Testis (tissue), 3 donors: ENCODE data around the gene SLC39A6. TPM values are rescaled to one million over a fixed set of nuclear protein-coding genes. Genes with fewer than 3 reads are reported as not detected.

Source experiments
- DNase-seq: peaks from one replicate; pipeline ENCODE4 v3.0.0-alpha.2; 2019
- H3K27ac ChIP-seq, 2 donors: fragments of 200-600 bp; sonication (generic); one replicate each; pipeline ENCODE4 v1.5.1; 2019
- H3K27me3 ChIP-seq: fragments of 200-600 bp; sonication (generic); one replicate; pipeline ENCODE4 v1.5.1; 2019
- H3K36me3 ChIP-seq: fragments of 200-600 bp; sonication (generic); one replicate; pipeline ENCODE4 v1.5.1; 2017; ENCODE audit warnings: low read depth; ENCODE audit errors: missing control alignments
- H3K4me1 ChIP-seq: fragments of 200-600 bp; sonication (generic); one replicate; pipeline ENCODE4 v1.5.1; 2019
- H3K4me3 ChIP-seq, 2 donors: fragments of 200-600 bp; sonication (generic); one replicate each; pipeline ENCODE4 v1.5.1; 2017 to 2019
- H3K9me3 ChIP-seq: fragments of 200-600 bp; sonication (generic); one replicate; pipeline ENCODE4 v1.5.1; 2017
- CTCF ChIP-seq, 3 experiments: fragments of 450-650 bp in 2 of 3; fragments of 200-600 bp in 1 of 3; sonication (generic) in 1 of 3; IDR thresholded peaks; one replicate each; pipeline ENCODE4 v1.5.1; 2016 to 2019; ENCODE audit warnings: antibody characterized with exemption in 3 of 3, mild to moderate bottlenecking in 2 of 3, moderate library complexity in 1 of 3
- POLR2A ChIP-seq: fragments of 450-650 bp; IDR thresholded peaks from one replicate; pipeline ENCODE4 v1.6.1; 2017; ENCODE audit warnings: antibody characterized with exemption, mild to moderate bottlenecking, moderate library complexity
- WGBS, 2 donors: methylation state at CpG; one replicate each; pipeline ENCODE4 v1.1.5; 2018; 5-methylcytosine and 5-hydroxymethylcytosine counted together
- intact Hi-C: fragments of 100-400 bp; cut with DNase I; formaldehyde crosslinking; loops from one replicate; pipeline ENCODE4 v1.15.1; 2023; ENCODE audit warnings: low total_unique reads
- polyA plus RNA-seq: library from polyadenylated mRNA; stranded (reverse); fragments of 350-450 nt; fragmentation: Illumina TruSeq; extraction: RNeasy Lipid Tissue Mini Kit (QIAGEN cat#74804); gene quantifications from one replicate; pipeline ENCODE4 v1.2.3, GENCODE V29; 2014; ENCODE audit warnings: low read depth, low replicate concordance; ENCODE audit not compliant: insufficient read depth
- total RNA-seq, 2 donors: library from RNA; depleted of rRNA; stranded (reverse); fragments of >200 nt; gene quantifications; one replicate each; pipeline ENCODE4 v1.2.3, GENCODE V29; 2016

The SLC39A6 gene
- total and polyA plus RNA-seq, 3 donors from 2014 or later, result 38.1 to 53.8 (median 51.4) TPM

DNA sequence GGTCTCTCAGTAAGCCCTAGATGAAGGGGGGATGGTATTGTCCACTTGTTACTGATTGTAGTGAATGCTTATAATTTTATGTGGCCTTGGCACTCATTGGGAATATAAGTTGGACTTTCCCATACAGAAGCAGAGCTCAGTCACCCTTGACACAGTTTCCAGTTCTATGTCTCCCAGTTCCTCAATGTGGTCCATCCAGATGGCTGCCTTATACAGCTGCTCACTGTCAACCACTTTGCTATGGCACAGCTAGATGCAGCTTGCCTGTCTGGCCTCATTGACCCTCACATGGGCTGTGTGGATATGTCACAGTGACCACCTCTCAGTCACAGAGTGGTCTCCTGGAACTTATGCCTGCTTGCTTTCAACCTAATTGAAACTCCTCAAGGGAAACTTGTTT lies 21.7 kb downstream of the SLC39A6 start:
- Histone ChIP-seq H3K27me3 (no peaks in the 10 kb centered on the region), H3K36me3 (no peaks in the 10 kb centered on the region), H3K4me3 (no peak overlapping the region), H3K9me3 (no peaks in the 10 kb centered on the region), H3K27ac (no peak overlapping the region), H3K4me1 (no peaks in the 10 kb centered on the region)
- intact Hi-C loops, result no loop called here
- TF ChIP-seq CTCF (IDR thresholded peaks at IDR 0.05) (no peak), POLR2A (no peak)
- no peak for DNase-seq

- WGBS, 2 donors, result 81 to 96% methylated on average over 2 of the region's 2 CpGs
Observed at GRCh38 chr18:36104749-36105148, 24.4 kb downstream of the SLC39A6 start.

DNA sequence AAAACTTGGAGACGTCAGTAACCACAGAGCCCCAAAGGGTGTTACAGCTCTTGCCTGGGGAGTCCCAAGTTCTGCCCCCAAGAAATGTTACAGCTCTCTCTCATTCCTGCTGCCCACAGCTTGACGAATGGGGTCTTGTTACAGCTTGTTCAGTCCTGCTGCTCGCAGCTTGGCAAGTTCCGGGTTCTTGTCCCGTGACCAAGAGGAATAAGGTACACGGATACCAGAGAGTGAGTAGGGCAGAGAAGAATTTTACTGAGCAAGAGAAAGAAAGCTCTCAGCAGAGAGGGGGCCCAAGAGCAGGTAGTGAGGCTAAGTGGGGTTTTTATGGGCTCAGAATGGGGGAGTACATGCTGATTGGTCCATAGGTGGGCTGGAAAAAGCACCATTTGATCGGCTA lies 27.2 kb downstream of the SLC39A6 start:
- 96 to 98% methylated on average over 7 of the region's 7 CpGs for WGBS, 2 donors
- TF ChIP-seq POLR2A (no peak), CTCF (IDR thresholded peaks at IDR 0.05) (no peak)
- no peak overlapping the region for H3K4me3 ChIP-seq
- DNase-seq, result no peak
- no peaks in the 10 kb centered on the region for H3K4me1 ChIP-seq
- intact Hi-C loops, result no loop called here
- H3K27ac ChIP-seq, result no peak overlapping the region
- no peaks in the 10 kb centered on the region for H3K36me3 ChIP-seq
- H3K9me3 ChIP-seq, result no peaks in the 10 kb centered on the region
- no peaks in the 10 kb centered on the region for H3K27me3 ChIP-seq

More at GRCh38 chr18:36104749-36105148, 24.4 kb downstream of the SLC39A6 start:
- no peaks in the 10 kb centered on the region for H3K27me3 ChIP-seq
- H3K4me1 ChIP-seq, result no peaks in the 10 kb centered on the region
- no peaks in the 10 kb centered on the region for H3K9me3 ChIP-seq
- H3K4me3 ChIP-seq, result no peak overlapping the region
- no peak for DNase-seq
- TF ChIP-seq POLR2A, result no peak
- no peak for TF ChIP-seq CTCF (IDR thresholded peaks at IDR 0.05)
- intact Hi-C loops, result no loop called here
- no peaks in the 10 kb centered on the region for H3K36me3 ChIP-seq
- no peak overlapping the region for H3K27ac ChIP-seq

DNA sequence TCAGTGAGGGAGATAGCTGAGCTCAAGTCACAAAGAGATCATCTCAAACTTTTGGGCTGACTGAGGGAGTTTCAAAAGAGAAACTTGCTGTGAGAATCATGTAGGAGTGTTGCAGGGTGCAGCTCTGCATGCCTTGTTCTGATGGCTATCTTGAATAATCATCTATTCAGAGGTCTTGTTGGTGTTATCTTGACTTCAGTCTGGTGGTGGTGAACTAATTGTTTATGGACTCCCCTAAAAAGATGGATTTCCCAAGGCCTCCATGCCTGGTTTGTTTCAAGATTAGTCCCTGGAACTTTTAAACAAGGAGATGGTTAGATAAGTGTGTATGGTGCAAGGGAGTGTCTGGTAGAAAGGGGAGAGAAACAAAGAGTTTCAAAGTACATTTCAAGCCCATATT lies 29.8 kb downstream of the SLC39A6 start:
- no peak for DNase-seq
- Histone ChIP-seq H3K9me3 (no peaks in the 10 kb centered on the region), H3K36me3 (no peaks in the 10 kb centered on the region), H3K27ac (no peak overlapping the region), H3K4me1 (no peaks in the 10 kb centered on the region), H3K4me3 (no peak overlapping the region), H3K27me3 (no peaks in the 10 kb centered on the region)
- intact Hi-C loops, result no loop called here
- TF ChIP-seq POLR2A (no peak), CTCF (IDR thresholded peaks at IDR 0.05) (no peak)

DNA sequence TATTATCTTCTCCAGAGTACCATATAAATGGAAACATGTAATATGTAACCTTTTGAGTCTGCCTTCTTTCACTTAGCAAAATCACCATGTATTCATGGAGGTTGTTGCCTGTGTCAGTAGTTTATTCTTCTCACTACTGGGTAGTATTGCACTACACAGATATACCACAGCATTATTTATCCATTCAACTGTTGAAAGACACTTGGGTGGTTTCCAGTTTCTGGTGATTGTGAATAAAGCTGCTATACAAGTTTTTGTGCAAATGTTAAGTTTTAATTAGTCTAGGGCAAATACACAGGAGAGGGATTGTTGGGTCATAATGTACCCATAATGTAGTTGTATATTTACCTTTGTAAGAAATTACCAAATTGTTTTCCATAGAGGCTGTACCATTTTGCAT lies 32.2 kb downstream of the SLC39A6 start:
- no peaks in the 10 kb centered on the region for H3K4me1 ChIP-seq
- no peaks in the 10 kb centered on the region for H3K27me3 ChIP-seq
- TF ChIP-seq CTCF (IDR thresholded peaks at IDR 0.05) (no peak), POLR2A (no peak)
- DNase-seq, result no peak
- H3K9me3 ChIP-seq, result no peaks in the 10 kb centered on the region
- H3K27ac ChIP-seq, result no peak overlapping the region
- no peak overlapping the region for H3K4me3 ChIP-seq
- no peaks in the 10 kb centered on the region for H3K36me3 ChIP-seq
- intact Hi-C loops, result no loop called here
